ENCODE measurements around the gene PRPH. TPM values are rescaled to one million over a fixed set of nuclear protein-coding genes. Genes with fewer than 3 reads are reported as not detected.

The PRPH gene
- total and polyA plus RNA-seq, 2 of the 13 experiments (the other 11 are each of a cell fraction or from before 2014, with no cell fraction given) = 0.12 TPM; not detected in 1

DNA sequence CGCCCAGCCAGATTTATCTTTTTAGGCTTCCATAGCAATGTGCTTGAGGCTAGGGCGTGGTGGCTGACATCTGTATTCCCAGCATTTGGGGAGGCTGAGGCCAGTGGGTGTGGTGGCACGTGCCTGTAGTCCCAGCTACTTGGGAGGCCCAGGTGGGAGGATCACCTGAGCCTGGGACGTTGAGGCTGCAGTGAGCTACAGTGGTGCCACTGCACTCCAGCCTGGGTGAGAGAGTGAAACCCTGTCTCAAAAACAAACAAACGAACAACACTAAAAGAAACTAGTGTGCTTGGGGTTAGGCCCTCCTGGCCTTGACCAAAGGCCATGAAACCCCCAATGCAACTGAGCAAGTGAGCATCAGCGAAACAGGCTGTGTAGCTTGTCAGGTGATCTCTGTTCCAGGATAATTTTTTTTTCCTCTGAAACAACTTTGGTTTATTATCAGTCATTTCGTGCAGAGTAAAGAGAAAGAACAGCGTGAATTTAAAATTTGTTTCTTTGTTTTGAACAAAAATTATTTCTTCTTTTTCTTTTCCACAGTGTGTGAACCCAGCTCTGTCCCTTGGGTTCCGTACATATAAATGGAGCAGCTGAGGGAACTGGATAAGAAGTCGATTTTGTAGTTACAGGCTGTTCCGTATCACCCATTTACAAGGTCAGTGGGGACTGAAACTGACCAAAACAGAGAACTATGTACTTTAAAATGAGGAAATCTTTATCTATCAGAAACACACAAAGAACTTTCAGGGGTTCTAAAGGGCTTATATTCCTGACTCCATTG is 38.9 kb upstream of the PRPH start (continued):
- TF ChIP-seq ZNF337 (CRISPR knock-in tag; IDR thresholded peaks at IDR 0.05; ENCODE audit: borderline replicate concordance, low read depth) = 0 out of 2 replicates have a peak, but pooled peaks have one; percentile 18
- no peak for TF ChIP-seq ZNF674 (CRISPR knock-in tag; IDR thresholded peaks at IDR 0.05; ENCODE audit: low read depth)
- TF ChIP-seq, protein P1, sequence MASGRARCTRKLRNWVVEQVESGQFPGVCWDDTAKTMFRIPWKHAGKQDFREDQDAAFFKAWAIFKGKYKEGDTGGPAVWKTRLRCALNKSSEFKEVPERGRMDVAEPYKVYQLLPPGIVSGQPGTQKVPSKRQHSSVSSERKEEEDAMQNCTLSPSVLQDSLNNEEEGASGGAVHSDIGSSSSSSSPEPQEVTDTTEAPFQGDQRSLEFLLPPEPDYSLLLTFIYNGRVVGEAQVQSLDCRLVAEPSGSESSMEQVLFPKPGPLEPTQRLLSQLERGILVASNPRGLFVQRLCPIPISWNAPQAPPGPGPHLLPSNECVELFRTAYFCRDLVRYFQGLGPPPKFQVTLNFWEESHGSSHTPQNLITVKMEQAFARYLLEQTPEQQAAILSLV (CRISPR knock-in tag; IDR thresholded peaks at IDR 0.05; ENCODE audit: borderline replicate concordance) = 0 out of 2 replicates have a peak, but pooled peaks have one; percentile 56
- TF ChIP-seq, protein P2, sequence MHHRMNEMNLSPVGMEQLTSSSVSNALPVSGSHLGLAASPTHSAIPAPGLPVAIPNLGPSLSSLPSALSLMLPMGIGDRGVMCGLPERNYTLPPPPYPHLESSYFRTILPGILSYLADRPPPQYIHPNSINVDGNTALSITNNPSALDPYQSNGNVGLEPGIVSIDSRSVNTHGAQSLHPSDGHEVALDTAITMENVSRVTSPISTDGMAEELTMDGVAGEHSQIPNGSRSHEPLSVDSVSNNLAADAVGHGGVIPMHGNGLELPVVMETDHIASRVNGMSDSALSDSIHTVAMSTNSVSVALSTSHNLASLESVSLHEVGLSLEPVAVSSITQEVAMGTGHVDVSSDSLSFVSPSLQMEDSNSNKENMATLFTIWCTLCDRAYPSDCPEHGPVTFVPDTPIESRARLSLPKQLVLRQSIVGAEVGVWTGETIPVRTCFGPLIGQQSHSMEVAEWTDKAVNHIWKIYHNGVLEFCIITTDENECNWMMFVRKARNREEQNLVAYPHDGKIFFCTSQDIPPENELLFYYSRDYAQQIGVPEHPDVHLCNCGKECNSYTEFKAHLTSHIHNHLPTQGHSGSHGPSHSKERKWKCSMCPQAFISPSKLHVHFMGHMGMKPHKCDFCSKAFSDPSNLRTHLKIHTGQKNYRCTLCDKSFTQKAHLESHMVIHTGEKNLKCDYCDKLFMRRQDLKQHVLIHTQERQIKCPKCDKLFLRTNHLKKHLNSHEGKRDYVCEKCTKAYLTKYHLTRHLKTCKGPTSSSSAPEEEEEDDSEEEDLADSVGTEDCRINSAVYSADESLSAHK (CRISPR knock-in tag; IDR thresholded peaks at IDR 0.05; ENCODE audit: borderline replicate concordance) = no peak
- no peak for TF ChIP-seq KDM5B (CRISPR knock-in tag; IDR thresholded peaks at IDR 0.05; ENCODE audit: borderline replicate concordance)
- TF ChIP-seq RBAK (CRISPR knock-in tag; IDR thresholded peaks at IDR 0.05) = no peak; the same call in 1 of the 2 replicates
- no peak for TF ChIP-seq TCF7 (IDR thresholded peaks at IDR 0.05; ENCODE audit: low read depth)
- TF ChIP-seq, protein P3, sequence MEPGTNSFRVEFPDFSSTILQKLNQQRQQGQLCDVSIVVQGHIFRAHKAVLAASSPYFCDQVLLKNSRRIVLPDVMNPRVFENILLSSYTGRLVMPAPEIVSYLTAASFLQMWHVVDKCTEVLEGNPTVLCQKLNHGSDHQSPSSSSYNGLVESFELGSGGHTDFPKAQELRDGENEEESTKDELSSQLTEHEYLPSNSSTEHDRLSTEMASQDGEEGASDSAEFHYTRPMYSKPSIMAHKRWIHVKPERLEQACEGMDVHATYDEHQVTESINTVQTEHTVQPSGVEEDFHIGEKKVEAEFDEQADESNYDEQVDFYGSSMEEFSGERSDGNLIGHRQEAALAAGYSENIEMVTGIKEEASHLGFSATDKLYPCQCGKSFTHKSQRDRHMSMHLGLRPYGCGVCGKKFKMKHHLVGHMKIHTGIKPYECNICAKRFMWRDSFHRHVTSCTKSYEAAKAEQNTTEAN (CRISPR knock-in tag; conservative IDR thresholded peaks at IDR 0.05) = 0 out of 2 replicates have a peak, but pooled peaks have one; percentile 57
- no peak for TF ChIP-seq WIZ (CRISPR knock-in tag; IDR thresholded peaks at IDR 0.05)
- peak; percentile 78; the same call in 1 of the 2 replicates for TF ChIP-seq ZNF644 (CRISPR knock-in tag; IDR thresholded peaks at IDR 0.05; ENCODE audit: low read depth)
- no peak for TF ChIP-seq RORA (CRISPR knock-in tag; IDR thresholded peaks at IDR 0.05)
- TF ChIP-seq KDM2A (CRISPR knock-in tag; IDR thresholded peaks at IDR 0.05; ENCODE audit: borderline replicate concordance, low read depth) = peak; percentile 30; the same call in 1 of the 2 replicates
- TF ChIP-seq EHMT2 (IDR thresholded peaks at IDR 0.05; ENCODE audit: borderline replicate concordance, low read depth, low read length) = no peak
- peak; percentile 13; the same call in 1 of the 2 replicates for TF ChIP-seq ZBTB7A (CRISPR knock-in tag; IDR thresholded peaks at IDR 0.05)
- no peak for TF ChIP-seq HCFC1 (IDR thresholded peaks at IDR 0.05; ENCODE audit: low read depth, low read length)
- TF ChIP-seq, protein P4, sequence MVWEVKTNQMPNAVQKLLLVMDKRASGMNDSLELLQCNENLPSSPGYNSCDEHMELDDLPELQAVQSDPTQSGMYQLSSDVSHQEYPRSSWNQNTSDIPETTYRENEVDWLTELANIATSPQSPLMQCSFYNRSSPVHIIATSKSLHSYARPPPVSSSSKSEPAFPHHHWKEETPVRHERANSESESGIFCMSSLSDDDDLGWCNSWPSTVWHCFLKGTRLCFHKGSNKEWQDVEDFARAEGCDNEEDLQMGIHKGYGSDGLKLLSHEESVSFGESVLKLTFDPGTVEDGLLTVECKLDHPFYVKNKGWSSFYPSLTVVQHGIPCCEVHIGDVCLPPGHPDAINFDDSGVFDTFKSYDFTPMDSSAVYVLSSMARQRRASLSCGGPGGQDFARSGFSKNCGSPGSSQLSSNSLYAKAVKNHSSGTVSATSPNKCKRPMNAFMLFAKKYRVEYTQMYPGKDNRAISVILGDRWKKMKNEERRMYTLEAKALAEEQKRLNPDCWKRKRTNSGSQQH (CRISPR knock-in tag; IDR thresholded peaks at IDR 0.05; ENCODE audit: low read depth) = peak; percentile 50; the same call in 1 of the 2 replicates
- TF ChIP-seq, protein P5, sequence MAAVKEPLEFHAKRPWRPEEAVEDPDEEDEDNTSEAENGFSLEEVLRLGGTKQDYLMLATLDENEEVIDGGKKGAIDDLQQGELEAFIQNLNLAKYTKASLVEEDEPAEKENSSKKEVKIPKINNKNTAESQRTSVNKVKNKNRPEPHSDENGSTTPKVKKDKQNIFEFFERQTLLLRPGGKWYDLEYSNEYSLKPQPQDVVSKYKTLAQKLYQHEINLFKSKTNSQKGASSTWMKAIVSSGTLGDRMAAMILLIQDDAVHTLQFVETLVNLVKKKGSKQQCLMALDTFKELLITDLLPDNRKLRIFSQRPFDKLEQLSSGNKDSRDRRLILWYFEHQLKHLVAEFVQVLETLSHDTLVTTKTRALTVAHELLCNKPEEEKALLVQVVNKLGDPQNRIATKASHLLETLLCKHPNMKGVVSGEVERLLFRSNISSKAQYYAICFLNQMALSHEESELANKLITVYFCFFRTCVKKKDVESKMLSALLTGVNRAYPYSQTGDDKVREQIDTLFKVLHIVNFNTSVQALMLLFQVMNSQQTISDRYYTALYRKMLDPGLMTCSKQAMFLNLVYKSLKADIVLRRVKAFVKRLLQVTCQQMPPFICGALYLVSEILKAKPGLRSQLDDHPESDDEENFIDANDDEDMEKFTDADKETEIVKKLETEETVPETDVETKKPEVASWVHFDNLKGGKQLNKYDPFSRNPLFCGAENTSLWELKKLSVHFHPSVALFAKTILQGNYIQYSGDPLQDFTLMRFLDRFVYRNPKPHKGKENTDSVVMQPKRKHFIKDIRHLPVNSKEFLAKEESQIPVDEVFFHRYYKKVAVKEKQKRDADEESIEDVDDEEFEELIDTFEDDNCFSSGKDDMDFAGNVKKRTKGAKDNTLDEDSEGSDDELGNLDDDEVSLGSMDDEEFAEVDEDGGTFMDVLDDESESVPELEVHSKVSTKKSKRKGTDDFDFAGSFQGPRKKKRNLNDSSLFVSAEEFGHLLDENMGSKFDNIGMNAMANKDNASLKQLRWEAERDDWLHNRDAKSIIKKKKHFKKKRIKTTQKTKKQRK (IDR thresholded peaks at IDR 0.05; ENCODE audit: low read length) = no peak

Measured in HepG2 (cell line).